RCC 7860 (cell line): ENCODE results near the gene CHN2.

ENCODE experiments used
- DNase-seq: peaks from one replicate; pipeline ENCODE4 v3.0.0-alpha.2; 2015; ENCODE audit warnings: low spot score
- FAIRE-seq: peaks from 2 replicates; lab custom pipeline; 2012; peaks lifted over from hg19 to GRCh38; lab: Jason Lieb, UNC

CHN2 gene

GRCh38 chr7:29329686-29330085 is 135.1 kb downstream of the CHN2 start:
- no peak for DNase-seq

GRCh38 chr7:29330136-29330535 is 135.6 kb downstream of the CHN2 start:
- DNase-seq: no peak
- no peak for FAIRE-seq

More at GRCh38 chr7:29329686-29330085, 135.1 kb downstream of the CHN2 start:
- FAIRE-seq: no peak

- FAIRE-seq: no peak
- DNase-seq: no peak
Measured at GRCh38 chr7:29331163-29331562, 136.6 kb downstream of the CHN2 start.

- DNase-seq: no peak
Measured at GRCh38 chr7:29332042-29332811, 137.7 kb downstream of the CHN2 start.

GRCh38 chr7:29332875-29333855 is 138.6 kb downstream of the CHN2 start:
- FAIRE-seq (no peak), DNase-seq (no peak)

More at GRCh38 chr7:29332042-29332811, 137.7 kb downstream of the CHN2 start:
- FAIRE-seq: no peak

- FAIRE-seq (no peak), DNase-seq (no peak)
Measured at GRCh38 chr7:29335188-29336083, 140.9 kb downstream of the CHN2 start.

- DNase-seq (no peak), FAIRE-seq (no peak)
Measured at GRCh38 chr7:29337546-29338116, 143.1 kb downstream of the CHN2 start.

- DNase-seq (no peak), FAIRE-seq (no peak)
Measured at GRCh38 chr7:29340696-29341095, 146.1 kb downstream of the CHN2 start.

GRCh38 chr7:29341156-29341555 is 146.6 kb downstream of the CHN2 start:
- FAIRE-seq: no peak
- DNase-seq: no peak

GRCh38 chr7:29342761-29343160 is 148.2 kb downstream of the CHN2 start:
- DNase-seq (no peak), FAIRE-seq (no peak)

- DNase-seq: no peak
- FAIRE-seq: no peak
Measured at GRCh38 chr7:29343399-29343798, 148.8 kb downstream of the CHN2 start.

GRCh38 chr7:29344334-29344978 is 149.9 kb downstream of the CHN2 start:
- no peak for DNase-seq

GRCh38 chr7:29345590-29345989 is 151.0 kb downstream of the CHN2 start:
- DNase-seq: no peak
- no peak for FAIRE-seq

More at GRCh38 chr7:29344334-29344978, 149.9 kb downstream of the CHN2 start:
- FAIRE-seq: no peak

GRCh38 chr7:29346231-29346978 is 151.8 kb downstream of the CHN2 start:
- no peak for DNase-seq
- FAIRE-seq: no peak

- FAIRE-seq (no peak), DNase-seq (no peak)
Measured at GRCh38 chr7:29349362-29349761, 154.8 kb downstream of the CHN2 start.

- FAIRE-seq (no peak), DNase-seq (no peak)
Measured at GRCh38 chr7:29350351-29350750, 155.8 kb downstream of the CHN2 start.

GRCh38 chr7:29352041-29352440 is 157.5 kb downstream of the CHN2 start:
- FAIRE-seq: no peak

GRCh38 chr7:29353810-29354209 is 159.2 kb downstream of the CHN2 start:
- no peak for FAIRE-seq
- no peak for DNase-seq

More at GRCh38 chr7:29352041-29352440, 157.5 kb downstream of the CHN2 start:
- no peak for DNase-seq

- no peak for FAIRE-seq
- DNase-seq: no peak
Measured at GRCh38 chr7:29354340-29354739, 159.8 kb downstream of the CHN2 start.
